ENCODE data around the gene SMAP2.
A peak's percentile ranks its signal among the peaks of the same experiment; 100 is the strongest.

- peak in 1 of 3 experiments; percentile 13 for TF ChIP-seq CTCF (optimal IDR thresholded peaks at IDR 0.05 in 1 of 3, IDR thresholded peaks at IDR 0.05 in 1 of 3, conservative IDR thresholded peaks at IDR 0.05 in 1 of 3; ENCODE audit: extremely low read depth in 1 of 3, insufficient read depth in 2 of 3, low read length in 3 of 3)
- no peak for TF ChIP-seq EZH2 (IDR thresholded peaks at IDR 0.05; ENCODE audit: low read length)
Observed at GRCh38 chr1:40363721-40364120, 9.8 kb upstream of the SMAP2 start.

Measured in keratinocyte (primary cell).